ENCODE data around the gene GDPD5.

The GDPD5 gene

DNA sequence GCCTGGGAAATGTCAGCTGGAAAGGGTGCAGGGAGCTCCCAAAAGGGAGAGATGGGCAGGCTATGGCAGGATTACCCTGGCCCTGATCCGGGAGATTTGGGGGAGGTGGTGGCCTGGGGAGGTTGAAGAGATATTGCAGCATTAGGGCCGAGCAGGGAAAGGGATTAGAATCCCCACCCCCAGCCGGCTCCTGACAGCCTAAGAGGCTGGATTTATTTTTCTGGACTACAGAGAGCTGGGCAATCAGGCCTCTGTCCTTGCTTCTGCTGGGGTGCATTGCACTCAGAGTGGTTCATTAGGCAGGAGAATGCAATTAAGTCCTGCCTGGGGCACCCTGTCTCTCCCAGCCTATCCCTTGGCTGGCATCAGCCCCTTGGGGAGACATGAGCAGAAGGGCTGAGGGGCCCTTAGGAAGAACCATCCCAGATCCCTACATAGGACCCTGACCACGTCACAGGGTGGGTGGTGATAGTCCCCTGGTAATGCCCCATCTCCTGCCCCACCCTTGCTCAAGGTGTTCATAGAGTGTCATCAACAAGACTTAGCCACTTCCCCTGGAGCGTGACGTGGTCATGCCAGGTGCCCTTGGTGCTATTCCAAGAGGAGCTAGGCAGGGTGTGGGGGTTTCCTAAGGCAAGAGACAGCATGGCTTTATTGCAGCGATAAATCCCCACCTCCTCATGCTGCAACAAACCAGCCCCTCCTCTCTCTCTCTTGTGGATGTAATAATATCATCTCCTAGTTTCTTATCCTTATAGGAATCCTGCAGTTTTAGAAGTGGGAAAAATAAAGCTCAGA is 54.4 kb downstream of the GDPD5 start:
- DNase-seq = no peak

- DNase-seq = no peak
Observed at GRCh38 chr11:75470476-75471080, 55.2 kb downstream of the GDPD5 start.

DNA sequence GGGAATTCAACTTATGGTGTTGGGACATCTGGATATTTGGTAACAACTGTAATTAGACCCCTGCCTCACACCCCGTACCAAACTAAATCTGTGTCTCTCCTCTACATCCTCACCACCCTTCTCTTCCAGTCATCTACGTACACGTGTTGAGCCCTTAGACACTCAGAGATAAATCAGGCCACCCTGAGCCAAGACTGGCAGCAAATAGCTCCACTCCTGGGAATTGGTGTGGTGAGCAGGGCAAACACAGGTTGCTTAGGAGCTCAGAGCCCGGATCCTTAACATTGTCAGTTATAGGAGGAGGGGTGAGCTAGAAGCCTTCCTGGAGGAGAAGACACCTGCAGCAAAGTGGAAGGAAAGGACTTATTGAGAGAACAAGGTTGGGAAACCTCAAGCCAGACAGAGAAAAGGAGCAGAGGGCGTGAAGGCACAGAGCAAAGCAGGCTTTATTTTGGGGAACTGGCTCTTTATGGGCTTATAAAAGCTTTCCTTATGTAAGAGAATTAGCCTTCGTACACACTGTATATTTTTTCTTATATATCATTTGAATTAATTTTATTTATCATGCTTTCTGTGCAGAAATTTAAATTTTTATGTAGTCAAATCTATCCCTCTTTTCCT is 55.8 kb downstream of the GDPD5 start:
- no peak for DNase-seq

- no peak for DNase-seq
Observed at GRCh38 chr11:75468534-75469340, 57.0 kb downstream of the GDPD5 start.

DNA sequence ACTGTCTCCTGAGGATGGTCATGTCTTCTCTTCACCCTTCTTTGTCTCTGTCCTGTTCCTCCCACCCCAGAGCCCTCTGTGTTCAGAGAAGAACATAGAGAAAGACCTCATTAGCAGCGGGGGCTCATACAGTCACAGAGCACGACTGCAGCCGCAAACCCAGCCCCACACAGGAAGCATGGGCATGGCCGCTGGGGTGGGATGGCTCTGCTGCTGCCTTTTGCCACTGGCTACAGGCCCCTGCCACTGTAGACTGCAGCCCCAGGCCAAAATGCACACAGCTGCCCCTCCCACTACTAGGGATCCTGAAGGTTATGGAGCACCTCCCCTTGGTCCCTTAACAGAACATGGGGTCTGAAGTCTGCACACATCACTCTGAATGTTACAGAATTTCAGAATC is 57.9 kb downstream of the GDPD5 start:
- no peak for DNase-seq

DNA sequence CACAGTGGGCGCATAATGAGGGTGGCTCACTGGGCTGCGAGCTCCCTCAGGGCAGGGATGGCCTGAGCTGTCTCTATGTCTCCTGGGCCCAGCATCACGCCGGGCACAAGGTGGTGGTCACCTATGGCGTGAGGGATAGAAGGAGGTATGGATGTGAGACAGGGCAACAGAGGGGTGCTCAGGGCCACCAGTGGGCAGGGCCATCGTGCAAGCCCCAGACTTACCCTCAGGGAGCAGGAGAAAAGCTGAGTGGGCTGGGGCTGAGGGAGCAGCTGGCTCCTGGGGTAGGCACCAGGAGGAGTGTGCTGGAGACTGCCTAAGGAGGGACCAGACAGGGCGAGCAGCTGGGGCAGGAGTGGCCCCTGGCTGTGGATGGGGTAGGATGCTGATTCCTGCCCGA is 58.4 kb downstream of the GDPD5 start:
- no peak for DNase-seq

DNA sequence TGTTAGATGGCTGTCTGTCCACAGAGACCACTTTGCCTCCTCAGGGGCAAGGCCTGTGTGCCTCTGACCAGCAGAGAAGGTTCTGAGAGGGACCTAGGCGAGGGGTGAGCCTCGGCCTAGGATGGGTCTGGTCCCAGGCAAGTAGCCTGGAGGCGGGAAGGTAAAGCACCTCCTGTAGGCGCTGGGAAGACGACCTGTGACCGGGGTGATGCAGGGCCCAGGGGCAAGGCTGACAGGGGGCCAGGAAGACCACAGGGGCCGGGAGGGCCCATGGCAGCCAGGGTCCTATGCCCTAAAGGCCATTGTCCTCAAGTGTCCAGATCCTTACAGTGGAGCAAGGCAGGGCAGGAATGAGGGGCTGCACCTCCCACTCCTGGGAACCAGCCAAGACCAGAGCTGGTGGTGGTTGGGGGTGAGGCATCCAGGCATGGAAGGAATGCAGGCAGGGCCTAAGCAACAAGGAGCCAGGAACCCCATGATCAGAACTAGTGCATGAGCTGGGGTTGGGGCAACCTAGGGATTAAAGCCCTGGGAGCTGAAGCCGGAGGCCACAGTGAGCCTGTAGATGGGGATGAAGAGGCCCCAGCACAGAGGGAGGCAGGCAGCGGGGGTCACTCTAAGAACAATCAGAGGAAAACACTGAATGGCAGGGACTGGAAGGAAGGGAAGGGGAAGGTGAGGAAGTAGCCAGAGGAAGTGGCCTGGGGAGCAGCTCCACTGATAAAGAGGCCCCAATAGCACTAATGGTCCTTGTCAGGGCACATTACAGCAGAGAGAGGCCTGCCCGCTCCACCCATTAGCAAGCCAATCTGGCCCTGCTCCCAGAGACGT is 59.8 kb downstream of the GDPD5 start:
- no peak for DNase-seq

GRCh38 chr11:75463106-75463774 is 62.5 kb downstream of the GDPD5 start:
- no peak for DNase-seq

- no peak for DNase-seq
Observed at GRCh38 chr11:75462117-75462653, 63.6 kb downstream of the GDPD5 start.

GRCh38 chr11:75461151-75461550 is 64.6 kb downstream of the GDPD5 start:
- DNase-seq = no peak

DNA sequence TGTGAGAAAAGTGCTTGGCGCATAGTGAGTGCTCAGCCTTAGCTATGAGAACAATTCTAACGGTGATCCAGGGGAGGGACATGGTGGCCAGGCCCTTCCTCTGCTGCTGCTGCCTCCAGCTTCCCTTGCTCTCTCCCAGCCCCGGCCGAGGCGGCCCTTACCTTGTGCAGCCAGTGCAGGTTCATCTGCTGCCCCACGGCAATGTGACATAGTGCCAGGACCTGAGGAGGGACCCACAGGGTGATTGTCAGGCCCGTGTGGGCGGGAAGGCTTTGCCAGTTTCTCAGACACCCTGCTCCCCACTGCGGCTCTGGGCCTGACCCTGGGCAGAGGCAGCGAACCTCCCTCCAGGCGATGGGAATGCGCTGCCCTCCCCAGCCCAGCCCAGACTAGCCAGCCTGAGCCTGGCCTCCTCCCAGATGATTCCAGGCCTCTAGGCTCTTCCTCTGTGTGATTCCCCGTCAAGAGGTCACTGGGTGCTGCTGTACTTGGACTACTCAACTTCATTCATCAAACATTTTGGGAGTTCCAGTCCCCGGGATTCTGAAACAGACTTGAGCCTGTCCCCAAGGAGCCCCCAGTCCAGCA is 69.1 kb downstream of the GDPD5 start:
- DNase-seq = no peak

DNA sequence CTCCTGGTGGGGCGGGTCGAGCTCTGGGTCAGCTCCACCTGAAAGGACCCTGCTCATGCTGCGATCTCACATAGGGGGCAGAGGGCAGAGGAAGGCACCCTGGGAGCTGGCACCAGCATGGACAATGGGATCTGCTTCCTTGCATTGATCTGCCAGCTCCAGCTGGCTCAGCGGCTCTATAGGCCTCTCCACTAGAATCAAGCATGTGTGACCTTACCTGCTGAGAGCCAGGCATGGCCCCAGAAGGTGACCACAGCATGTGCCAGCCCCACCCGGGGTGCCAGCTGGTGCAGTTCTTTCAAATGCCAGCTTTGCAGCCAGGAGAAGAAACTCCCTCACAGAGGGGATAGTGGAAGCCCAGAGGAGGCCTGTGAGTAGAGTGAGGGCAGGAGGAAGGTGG is 70.8 kb downstream of the GDPD5 start:
- DNase-seq = no peak

GRCh38 chr11:75453916-75454655 is 71.7 kb downstream of the GDPD5 start:
- peak; percentile 76 for DNase-seq

GRCh38 chr11:75450826-75451821 is 74.6 kb downstream of the GDPD5 start:
- DNase-seq = no peak

DNA sequence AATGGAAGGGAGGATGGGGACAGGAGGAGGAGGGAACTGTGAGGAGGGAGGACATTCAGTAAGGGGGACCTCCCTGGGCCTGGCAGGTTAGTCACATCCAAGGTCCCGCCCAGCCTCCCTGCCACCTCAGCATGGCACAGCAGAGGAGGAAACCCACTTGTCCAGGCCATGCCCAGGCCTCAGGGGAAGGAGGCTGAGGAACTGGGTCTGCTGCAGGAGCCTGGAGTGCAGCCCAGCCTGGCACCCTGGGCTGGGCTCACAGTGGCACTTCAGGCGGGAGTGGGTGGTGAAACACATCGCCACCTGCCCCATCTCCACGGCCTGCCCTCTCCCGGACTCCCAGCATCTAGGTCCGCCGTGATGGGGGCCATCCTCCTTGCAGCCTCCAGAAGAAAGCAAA is 75.5 kb downstream of the GDPD5 start:
- no peak for DNase-seq

- DNase-seq = no peak
Observed at GRCh38 chr11:75449776-75450175, 76.0 kb downstream of the GDPD5 start.

DNA sequence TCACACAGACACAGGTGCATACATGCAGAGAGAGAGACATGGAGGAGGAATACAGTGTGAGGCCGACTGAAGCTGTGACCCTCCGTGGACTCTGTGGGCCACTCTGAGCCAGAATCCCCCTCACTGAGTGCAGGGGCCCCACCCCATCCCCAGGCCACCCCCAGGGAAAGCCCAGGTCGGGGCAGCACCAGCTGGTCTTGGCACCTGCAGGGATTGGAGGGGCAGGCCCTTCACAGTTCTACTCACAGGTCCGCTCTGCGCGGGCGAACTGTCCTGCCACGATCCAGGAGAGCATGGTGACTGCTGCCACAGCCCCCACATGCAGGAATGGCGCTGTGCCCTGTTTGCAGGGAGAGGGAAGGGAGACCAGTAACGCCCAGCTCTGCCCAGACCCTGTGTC is 76.5 kb downstream of the GDPD5 start:
- DNase-seq = no peak

GRCh38 chr11:75447415-75447814 is 78.3 kb downstream of the GDPD5 start:
- DNase-seq = no peak

GRCh38 chr11:75445315-75445953 is 80.3 kb downstream of the GDPD5 start:
- no peak for DNase-seq
